ENCODE measurements around the gene HCST.
"Not testable (repeated sequence)": the region's sequence is repeated elsewhere in the genome, so short reads cannot be mapped to it uniquely, and the experiment has no call there.

HCST gene, protein sequence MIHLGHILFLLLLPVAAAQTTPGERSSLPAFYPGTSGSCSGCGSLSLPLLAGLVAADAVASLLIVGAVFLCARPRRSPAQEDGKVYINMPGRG

GRCh38 chr19:35901854-35902661 lies at the start of gene HCST:
Gene HCST, plus strand, starts transcription at chr19:35902529. Its CDS starts 65 bp downstream, at chr19:35902594.
- no peak for DNase-seq

- DNase-seq = no peak
Observed at GRCh38 chr19:35853038-35853756, 49.1 kb upstream of the HCST start.

GRCh38 chr19:35856546-35857149 lies 45.7 kb upstream of the HCST start, which contains the start of gene KIRREL2:
Gene KIRREL2, plus strand, starts transcription at chr19:35856911. Its CDS starts 209 bp downstream, at chr19:35857120.
- no peak for DNase-seq

DNA sequence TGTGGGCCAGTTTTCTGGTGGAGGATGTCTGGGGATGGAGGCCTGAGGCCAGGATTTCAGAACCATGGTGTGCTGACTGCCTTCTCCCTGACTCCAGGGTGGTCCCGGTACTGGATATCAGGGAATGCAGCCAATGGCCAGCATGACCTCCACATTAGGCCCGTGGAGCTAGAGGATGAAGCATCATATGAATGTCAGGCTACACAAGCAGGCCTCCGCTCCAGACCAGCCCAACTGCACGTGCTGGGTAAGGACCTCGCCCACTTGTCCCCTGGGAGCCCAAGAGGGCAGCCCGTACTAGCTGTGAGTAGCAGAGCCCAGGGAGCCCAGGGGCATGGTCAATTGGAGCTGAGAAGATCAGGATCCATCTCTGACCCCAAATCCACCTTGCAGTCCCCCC lies 44.0 kb upstream of the HCST start:
- DNase-seq = no peak

GRCh38 chr19:35859414-35859813 lies 42.9 kb upstream of the HCST start:
- no peak for DNase-seq

GRCh38 chr19:35860436-35860817 lies 41.9 kb upstream of the HCST start:
- no peak for DNase-seq

GRCh38 chr19:35860818-35861639 lies 41.3 kb upstream of the HCST start:
- DNase-seq = no peak

DNA sequence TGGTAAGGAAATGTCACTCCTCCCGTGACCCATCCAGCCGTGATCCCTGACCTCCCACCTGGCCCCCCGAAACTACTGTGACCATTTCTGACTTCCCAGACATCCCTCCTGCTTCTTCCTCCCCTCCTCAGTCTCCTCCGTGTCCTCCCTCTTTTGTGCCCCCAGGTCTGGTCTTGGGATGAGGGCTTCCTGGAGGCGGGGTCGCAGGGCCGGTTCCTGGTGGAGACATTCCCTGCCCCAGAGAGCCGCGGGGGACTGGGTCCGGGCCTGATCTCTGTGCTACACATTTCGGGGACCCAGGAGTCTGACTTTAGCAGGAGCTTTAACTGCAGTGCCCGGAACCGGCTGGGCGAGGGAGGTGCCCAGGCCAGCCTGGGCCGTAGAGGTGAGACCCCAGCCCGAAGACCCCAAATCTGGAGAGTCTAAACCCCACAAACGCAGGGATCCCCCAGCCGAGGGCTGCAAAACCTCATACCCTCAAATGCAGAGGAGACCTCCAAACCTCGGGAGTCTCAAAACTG lies 40.6 kb upstream of the HCST start:
- DNase-seq = no peak

- DNase-seq = no peak
Observed at GRCh38 chr19:35862528-35862927, 39.8 kb upstream of the HCST start.

DNA sequence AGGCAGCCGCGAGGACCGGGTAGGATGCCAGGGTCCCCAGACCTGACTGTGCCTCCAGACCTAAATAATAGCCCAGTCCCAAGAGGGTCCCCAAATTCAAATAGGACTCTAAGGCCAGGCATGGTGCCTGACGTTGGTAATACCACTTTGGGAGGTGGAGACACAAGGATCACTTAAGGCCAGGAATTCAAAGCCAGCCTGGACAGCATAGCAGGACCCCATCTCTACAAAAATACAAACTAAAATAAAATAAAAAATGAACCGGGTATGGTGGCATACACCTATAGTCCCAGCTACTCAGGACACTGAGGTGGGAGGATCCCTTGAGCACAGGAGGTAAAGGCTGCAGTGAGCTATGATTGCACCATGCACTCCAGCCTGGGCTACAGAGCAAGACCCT lies 39.3 kb upstream of the HCST start:
- no peak for DNase-seq

- DNase-seq = peak; percentile 44
Observed at GRCh38 chr19:35868172-35868822, 34.0 kb upstream of the HCST start, which contains the start of gene APLP1. Gene APLP1, plus strand, starts transcription at chr19:35868574. Its CDS starts 63 bp downstream, at chr19:35868637.

GRCh38 chr19:35868823-35869326 lies 33.5 kb upstream of the HCST start:
- DNase-seq = no peak

DNA sequence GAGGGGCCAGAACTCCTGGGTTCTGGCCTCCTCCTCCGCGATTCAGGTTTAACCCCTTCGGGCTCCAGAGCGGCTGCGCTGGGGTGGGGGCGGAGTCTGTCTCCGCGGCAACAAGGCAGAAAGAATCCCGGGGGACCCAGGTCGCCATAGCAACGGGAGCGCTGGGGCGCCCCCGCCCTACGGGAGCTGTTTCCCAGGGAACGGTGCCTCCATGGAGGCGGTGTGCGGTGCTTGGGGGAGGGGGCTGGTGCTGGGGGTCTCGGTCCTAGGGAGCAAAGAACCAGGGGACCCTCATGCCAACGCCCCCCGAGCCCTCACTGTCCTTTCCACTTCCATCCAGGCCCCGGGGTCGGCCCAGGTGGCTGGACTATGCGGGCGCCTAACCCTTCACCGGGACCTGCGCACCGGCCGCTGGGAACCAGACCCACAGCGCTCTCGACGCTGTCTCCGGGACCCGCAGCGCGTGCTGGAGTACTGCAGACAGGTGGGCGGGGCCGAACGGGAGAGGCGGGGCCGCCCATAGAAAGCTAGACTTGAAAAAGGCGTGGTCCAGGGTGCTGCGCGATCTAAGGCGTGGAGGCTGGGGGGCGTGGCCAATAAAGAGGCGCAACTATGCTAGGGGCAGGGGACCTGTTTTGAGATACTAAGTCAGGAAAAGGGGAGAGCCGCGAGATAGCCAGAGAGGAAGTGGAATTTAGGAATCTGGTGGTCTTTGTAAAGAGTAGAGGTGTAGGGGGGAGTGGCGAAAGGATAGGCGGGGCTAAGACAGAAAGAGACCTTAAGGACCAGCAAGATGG lies 32.8 kb upstream of the HCST start:
- DNase-seq = peak; percentile 70

- not testable (repeated sequence) for DNase-seq
Observed at GRCh38 chr19:35870124-35870736, 32.1 kb upstream of the HCST start.

GRCh38 chr19:35870798-35871197 lies 31.5 kb upstream of the HCST start:
- DNase-seq = no peak

DNA sequence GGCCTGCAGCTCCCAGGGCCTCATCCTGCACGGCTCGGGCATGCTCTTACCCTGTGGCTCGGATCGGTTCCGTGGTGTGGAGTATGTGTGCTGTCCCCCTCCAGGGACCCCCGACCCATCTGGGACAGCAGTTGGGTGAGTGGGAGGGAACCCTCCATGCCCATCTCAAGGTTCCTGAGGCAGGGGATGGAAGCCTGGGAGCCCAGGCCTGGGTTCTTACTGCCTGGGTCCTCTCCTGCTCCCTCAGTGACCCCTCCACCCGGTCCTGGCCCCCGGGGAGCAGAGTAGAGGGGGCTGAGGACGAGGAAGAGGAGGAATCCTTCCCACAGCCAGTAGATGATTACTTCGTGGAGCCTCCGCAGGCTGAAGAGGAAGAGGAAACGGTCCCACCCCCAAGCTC lies 30.7 kb upstream of the HCST start:
- DNase-seq = no peak

DNA sequence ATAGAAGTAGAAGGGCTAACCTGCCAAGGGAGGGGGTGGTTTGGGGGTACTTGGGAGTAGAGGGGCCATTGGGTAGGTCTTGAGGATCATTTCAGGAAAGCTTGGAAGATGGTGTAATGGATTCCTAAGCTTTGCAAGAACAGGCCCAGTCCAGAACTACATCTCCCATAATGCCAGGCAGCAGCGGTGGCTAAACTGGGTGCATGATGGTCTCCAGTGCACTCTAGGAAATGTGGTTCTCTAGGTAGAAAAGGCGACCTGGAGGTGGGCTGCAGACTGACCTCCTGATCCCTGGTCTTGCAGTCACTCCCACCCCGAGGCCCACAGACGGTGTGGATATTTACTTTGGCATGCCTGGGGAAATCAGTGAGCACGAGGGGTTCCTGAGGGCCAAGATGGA lies 30.1 kb upstream of the HCST start:
- DNase-seq = no peak

DNA sequence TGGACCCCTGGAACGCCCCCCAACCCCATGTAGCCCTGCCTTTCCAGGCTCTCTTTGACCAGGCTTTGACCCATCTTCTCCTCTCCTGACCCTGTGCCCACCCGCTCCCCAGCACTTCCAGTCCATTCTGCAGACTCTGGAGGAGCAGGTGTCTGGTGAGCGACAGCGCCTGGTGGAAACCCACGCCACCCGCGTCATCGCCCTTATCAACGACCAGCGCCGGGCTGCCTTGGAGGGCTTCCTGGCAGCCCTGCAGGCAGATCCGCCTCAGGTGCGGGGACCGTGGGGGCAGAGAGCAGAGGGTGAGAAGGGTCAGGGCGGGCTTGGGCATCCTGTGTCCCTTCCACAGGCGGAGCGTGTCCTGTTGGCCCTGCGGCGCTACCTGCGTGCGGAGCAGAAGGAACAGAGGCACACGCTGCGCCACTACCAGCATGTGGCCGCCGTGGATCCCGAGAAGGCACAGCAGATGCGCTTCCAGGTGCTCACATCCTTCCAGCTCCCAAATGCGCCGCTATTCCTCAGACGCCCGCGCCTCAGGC lies 27.9 kb upstream of the HCST start:
- no peak for DNase-seq

DNA sequence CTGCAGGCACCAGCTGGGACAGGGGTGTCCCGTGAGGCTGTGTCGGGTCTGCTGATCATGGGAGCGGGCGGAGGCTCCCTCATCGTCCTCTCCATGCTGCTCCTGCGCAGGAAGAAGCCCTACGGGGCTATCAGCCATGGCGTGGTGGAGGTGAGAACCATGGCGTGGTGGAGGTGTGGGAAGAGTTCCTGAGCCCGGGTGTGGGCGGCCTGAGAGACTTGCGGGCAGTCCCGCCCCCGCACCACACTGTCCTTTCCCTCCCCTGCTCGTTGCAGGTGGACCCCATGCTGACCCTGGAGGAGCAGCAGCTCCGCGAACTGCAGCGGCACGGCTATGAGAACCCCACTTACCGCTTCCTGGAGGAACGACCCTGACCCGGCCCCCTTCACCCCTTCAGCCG lies 23.3 kb upstream of the HCST start:
- no peak for DNase-seq

- DNase-seq = no peak
Observed at GRCh38 chr19:35879770-35880317, 22.5 kb upstream of the HCST start.

Data from NCI-H1092 treated with DMSO at 0.1 percent for 48 hours (cell line).